ENCODE measurements around the gene AMOTL2.

AMOTL2 gene

DNA sequence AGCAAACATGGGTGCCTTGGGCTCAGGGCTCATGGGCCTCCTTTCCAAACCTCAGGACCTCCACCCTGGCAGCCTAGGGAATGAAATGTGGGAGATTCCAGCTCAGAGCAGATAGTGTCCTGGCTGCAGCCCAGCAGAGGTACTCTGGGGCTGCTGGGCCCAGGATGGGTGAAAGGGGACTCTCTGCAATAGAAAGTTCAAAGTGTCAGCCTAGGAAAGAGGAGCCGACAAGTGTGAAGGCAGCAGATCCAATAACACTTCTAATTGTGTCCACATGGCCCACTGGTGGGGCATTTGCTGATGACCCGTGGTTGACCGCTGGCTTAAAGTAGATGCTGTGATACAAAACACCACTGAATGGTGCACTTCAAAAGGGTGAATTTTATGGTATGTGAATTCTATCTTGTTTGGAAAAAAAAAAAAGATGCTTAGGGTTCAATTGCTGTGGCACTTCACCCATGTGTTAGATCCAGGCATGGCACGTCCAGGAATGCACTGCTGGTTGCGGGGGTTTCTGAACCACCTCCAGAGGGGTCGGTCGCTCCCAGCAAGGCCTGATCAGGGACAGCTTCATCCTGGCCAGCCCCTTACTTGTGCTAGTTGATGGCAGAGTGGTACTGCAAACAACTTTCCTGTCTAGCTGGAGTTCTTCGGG, 20.9 kb downstream of the AMOTL2 start:
- DNase-seq (ENCODE audit: low read depth) = no peak

DNA sequence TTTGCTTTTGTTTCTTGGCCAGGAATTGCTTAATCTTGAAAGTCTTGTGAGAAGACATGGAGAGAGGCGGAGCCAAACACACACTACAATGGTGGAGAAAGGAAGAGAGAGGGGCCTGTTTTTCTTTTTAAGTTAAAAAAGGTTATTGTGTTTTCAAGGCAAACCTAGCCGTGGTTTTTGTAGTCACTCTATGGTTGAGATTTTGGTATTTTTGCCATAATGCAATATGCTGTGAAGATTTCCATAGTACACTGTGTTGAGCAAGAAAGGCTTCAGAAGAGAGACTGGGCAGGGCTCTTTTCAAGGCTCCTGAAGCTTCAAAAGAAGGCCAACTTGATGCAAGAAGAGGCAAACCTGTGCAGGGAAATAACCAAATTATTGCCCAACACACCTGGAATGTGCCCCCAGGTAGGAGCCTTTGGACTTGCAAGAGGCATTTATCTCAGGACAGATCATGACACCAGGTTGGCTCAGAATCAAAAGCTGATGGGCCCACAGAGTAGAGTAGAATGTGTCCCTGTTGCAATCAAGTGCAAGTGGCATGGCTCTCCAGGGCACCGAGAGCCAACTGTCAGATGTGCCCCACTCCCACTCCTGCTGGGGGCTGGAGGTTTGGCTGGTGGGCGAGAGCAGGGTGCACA, 22.1 kb downstream of the AMOTL2 start:
- DNase-seq (ENCODE audit: low read depth) = no peak

DNA sequence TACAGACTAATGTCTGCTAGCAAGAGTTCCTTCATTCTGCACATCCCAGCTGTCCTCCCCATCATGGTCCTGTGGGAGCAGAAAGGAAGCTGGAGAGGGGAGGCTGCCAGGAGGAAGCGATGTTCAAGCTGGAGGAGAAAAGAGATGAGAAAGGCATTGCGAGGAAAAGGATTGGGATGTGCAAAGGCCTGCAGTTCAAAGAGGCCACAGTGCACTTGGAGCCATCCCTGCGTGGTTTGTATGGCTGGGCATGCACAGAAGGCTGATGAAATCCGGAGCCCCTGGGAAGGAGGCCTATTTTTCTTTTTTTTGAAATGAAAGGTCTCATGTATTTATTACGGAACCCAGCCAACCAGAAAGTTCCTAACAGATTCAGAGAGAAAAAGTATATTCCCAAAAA, 22.8 kb downstream of the AMOTL2 start:
- no peak for DNase-seq (ENCODE audit: low read depth)

DNA sequence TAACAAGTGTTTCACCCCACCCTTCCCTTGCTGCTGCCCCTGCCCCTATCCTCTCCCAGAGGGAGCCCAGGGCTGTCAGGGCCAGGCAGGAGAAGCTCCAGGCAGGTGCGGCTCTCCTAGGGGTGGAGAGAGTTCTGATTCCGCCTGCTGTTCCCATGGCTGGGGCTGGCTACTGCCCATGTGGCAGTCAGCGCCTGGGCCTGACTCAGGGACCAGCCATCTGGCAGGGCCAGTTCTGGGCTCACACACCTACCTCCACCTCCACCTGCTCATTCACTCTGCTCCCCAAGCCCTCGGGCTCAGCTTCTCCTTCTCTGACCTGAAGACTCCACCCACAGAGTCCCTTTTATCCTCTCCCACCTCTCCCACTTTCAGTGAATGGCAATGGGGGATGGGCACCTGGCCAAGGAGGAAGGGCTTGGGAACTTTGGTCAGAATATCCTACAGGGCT, 23.4 kb downstream of the AMOTL2 start:
- DNase-seq (ENCODE audit: low read depth) = no peak

DNA sequence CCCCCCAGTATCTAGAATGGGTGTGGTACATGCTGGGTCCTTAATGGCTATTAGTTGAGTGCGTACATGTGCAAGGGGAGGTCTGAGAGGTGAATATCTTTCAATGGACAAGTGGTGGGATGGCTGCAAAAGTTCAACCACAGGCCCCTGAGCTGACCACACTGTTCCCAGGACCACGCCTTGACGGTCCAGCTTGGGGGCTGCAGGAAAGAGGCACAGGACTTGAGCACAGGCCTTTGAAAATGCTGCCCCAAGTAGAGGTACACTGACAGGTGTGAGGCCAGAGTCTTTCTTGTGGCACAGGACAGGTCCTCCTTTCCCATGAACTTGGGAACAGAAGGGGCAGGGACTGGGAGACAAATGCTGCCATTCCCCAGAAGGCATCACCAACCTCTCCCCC, 24.0 kb downstream of the AMOTL2 start:
- DNase-seq (ENCODE audit: low read depth) = no peak

DNA sequence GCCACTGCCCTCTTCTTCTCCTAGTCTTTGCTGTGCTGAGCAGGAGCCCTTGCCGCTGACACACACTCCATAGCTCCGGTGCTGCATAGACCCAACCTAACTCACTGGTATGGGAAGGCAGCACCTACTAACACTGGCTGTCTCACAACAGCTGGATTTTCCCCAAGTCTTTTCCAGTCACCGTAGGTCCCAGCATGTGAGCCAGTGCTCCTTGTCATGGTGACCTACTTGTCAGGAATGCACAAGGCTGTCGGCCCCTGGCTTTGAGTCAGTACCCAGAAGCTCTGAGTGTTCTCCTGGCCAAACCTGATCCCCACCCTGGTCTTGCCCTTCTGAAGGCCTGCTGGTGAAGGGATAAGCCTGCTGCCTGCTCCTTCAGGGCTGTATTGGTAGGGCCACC, 25.7 kb downstream of the AMOTL2 start:
- DNase-seq (ENCODE audit: low read depth) = no peak

DNA sequence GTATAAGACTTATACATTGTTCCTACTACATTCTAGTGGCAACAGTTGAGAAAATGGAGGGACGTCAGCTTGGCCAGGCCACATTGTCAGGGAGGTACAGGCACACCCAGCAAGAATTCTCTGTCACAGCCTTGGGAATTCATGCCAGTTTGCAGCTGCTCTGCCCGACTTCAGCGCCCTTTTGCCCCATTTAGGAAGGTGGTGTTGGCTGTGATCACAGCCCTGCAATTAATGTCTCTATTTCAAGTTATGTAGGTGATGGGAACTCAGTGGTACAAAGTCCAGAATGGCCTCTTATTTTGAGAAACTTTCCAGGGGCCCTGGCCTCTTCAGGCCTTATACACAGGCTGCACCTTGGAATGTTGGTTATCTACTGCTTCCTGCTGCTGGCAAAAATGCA, 26.7 kb downstream of the AMOTL2 start:
- no peak for DNase-seq (ENCODE audit: low read depth)

DNA sequence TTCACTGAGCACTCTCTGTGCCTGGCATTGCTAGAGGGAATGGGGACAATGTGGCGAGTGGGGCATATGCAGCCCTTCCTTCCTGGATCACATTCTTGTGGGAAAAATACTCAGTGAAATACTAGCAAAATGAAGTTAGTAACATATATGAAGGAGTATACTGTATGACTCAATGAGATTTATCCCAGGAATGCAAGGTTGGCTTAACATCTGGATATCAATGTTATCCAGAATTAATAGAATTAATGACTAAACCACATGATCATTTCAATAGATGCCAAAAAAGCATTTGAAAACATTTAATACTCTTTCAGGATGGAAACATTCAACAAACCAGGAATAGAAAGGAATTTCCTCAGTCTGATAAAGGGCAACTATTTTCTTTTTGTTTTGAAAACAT, 27.5 kb downstream of the AMOTL2 start:
- DNase-seq (ENCODE audit: low read depth) = no peak

DNA sequence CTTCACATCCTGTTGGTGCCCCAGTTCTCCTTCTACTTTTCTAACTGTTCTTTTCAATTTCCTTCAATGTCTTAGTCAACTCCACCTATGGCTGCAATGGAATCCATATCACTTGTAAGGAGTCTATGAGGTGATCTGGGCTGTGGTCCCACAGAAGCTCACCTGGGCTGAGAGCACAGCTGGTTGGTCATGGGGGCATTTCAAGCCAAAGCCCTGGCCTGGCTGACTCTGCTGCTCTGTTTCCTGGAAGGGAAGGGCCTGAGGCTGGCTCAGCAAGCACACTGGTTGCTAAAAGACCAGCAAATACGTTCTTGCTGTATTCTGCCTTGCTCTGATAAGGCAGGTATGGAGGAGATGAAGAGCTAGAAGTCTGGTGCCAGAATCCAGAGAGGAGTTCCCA, 29.0 kb downstream of the AMOTL2 start:
- DNase-seq (ENCODE audit: low read depth) = no peak

DNA sequence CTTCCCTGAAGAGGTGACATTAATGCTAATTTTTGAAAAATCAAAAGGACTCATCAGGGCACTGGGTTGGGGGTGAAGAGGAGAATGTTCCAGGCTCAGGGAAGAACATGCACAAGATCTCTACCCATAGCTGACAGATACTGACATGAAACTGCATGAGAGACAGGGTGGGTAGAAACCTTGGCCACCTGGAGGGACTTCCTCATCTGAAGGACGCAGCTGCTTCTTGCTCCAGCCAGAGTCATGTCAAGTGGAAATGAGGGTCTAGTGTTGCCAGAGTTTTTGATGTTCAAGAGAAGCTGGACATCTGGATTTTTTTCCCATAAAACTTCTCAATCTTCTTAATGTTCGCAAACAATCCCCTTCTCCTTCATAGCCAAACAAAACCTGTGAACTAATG, 29.7 kb downstream of the AMOTL2 start:
- no peak for DNase-seq (ENCODE audit: low read depth)

DNA sequence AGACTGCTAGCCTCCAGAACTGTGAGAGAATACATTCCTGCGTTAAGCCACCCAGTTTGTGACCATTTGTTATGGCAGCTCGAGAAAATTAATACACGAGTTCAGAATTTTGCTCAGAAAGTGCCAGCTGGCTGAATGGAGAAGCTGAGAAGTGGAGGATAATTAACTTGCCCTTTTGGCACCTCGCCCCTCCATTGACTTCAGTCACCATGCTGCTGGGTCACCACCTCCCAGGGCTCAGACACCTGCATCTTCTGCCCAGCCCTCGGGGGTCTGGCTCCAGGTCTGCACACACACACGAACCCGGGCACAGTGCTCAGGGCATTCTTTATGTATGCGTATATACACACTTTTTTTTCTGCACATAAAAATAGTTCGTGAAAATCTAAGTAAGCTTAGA, 32.0 kb downstream of the AMOTL2 start:
- DNase-seq (ENCODE audit: low read depth) = no peak

DNA sequence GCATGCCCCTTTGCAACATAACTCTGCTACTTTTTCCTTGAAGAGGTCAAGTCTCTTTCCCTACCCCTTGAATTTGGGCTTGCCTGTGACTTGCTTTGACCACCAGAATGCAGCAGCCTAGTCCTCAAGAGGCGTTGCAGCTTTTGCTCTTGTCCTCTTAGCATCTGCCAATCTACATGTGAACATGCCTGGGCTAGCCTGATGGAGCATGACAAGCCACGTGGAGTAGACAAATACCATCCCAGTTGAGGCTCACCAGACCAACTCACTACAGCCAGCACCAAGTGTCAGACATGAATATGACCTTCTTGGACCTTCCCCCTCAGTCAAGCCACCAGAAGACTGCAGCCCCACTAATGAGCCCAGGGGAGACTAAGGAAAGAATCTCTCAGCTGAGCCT, 32.9 kb downstream of the AMOTL2 start:
- no peak for DNase-seq (ENCODE audit: low read depth)

DNA sequence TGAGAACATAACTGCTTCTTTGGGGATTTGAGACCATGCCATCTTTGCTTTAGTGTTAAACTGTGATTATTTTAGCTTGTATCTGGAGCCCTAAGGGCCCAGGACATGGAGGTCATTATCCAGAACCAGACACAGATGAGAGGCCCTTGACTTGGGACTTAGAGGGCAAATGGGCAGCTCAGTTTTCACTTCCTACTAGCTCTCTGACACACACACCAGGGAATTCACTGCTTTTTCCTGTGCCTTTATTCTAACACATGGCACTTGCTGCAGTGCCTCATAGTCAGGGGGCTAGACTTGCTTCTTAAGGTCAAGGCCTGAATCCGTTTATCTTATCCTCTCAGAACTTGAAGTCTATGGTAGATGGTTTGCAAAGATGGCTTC, 33.3 kb downstream of the AMOTL2 start:
- DNase-seq (ENCODE audit: low read depth) = no peak

DNA sequence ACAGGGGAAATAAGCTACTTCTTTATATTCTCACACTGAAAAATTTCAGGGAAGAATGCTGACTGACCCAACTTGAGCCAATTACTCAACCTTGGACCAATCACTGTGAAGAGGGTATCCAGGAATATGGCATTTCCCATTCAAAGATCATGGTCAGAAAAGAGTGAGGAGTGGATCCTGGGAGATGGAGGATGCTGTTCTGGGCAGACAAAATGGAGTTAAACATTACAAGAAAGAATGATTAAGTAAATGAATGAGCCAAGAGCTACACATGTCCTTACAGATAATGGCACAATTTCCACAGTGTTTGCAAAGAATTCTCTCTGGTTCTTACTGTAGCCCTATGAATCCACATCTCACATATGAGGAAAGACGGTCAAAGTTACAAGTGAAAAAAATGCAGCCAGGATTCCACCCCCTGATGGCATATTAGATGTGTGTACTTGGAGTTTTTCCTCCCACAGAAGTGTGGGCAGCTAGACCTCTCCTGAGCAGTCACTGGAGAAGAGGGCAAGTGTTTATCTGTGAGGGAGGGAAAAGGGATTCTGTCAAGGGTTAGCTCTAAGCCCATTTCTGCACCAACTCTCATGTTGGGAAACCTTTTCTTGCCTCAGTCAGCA, 33.8 kb downstream of the AMOTL2 start:
- no peak for DNase-seq (ENCODE audit: low read depth)

DNA sequence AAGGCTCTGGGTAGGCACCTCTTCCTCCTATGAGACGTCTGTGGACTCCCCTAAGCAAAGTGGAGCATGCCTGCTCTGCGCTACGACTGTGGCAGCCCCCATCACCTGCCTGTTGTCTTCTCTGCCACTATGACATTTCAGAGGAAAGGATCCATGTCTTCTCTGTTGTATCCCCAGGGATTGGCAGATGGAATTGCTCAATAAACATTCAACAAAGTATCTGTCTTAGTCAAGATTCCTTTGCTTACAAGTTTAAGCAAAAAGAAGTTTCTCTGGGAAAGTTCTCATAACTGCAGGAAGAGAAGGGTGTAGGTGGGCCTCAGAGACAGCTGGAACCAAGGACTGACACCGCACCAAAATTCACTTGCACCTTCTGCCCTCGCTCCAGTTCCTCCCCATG, 34.3 kb downstream of the AMOTL2 start:
- DNase-seq (ENCODE audit: low read depth) = no peak

DNA sequence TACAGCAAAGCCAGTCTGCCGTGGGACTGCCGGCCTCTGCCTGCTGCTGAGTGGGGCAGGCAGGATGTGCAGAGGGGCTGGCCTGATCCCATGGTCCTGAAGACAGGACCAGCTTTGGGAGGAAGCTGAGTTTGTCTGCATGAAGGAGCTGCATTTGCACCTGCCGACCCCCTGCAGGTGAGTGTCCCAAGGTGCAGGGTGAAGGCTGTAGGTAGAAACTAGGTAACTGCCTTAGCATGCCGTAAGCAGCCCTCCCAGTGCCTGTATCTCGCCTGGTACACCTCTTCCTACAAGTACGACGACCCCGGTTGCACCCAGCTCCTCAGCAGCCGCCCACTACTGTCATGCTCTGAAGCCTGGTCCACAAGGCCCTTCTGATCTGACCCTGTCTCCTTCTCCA, 34.9 kb downstream of the AMOTL2 start:
- no peak for DNase-seq (ENCODE audit: low read depth)

DNA sequence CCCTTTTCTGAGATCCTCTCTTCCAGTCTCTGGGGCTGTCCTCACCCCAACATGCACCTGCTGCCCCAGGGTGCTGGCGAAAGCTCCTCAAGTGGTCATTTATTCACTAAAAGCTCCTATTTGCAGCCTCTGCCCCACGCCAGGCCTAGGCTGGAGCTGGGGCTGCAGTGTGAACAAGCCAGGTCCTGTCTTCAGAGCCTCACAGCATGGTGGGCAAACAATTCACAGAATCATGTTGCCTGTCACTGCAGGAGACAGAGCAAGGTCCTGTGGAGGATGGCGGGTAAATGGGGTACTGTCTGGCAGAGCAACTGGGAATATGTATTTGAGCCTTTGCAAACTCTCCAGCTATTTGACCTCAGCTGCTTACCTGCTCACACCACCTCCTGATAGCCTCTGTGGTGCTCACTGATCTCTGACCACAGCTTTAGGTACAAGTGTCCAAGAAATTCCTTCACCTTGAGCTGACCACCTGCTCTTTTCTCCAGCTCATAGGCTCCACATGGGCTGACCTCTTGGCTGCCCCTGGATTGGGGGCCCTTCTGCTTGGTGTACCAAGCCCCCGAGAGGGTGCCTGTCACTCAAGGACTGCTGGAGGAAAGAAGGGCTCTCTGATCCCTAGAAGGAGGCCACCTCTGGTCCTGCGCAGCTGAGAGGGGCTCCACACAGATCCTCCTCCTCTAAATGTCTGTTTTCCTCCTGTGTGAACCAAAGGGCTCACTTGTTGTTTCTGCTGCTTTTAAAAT, 35.6 kb downstream of the AMOTL2 start:
- no peak for DNase-seq (ENCODE audit: low read depth)

DNA sequence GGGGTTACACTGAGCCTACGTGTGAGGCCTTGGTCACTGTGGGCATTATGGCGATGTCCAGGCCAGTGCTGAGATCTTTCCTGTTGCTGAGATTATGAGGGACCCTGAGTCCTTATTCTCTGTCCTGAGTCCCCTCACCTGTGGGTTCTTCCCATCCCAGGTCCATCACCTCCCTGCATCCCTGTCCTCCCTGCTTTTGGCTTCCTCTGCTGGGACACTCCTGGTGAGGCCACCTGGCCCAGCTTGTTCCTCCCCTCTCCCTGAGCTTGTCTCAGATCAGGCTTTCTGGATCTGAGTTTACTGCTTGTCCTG, 36.1 kb downstream of the AMOTL2 start:
- no peak for DNase-seq (ENCODE audit: low read depth)

DNA sequence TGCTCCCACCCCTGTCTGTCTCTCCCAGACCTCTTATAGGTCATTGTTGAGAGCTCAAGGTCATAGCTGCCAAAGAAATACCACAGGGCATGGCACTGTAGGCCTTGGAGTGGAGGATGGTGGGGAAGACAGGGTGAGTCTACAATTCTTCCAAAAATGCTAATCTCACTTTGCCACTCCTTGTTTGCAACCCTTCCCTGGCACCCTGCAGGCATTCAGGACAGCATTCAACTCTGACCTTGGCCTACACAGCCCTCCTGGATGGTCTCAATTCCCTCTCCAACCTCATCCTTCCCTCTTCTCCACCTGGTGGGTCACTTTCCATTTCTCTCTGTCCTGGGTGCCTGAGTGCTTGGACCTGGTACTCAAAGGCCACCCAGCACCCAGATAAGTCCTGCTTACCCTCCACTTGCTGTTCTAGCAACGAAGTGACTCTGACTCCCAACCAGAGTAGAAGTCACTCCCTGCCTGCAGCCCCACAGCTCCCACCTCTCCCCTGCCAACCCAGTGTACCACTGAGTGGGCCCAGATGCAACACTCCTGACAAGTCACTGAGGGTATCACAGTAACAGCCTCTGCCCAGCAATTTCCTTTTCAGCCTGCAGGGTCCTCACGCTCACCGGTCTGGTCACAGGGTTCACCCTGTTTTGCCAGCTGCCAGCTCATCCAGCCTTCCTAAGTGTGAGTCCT, 36.6 kb downstream of the AMOTL2 start:
- DNase-seq (ENCODE audit: low read depth) = no peak

DNA sequence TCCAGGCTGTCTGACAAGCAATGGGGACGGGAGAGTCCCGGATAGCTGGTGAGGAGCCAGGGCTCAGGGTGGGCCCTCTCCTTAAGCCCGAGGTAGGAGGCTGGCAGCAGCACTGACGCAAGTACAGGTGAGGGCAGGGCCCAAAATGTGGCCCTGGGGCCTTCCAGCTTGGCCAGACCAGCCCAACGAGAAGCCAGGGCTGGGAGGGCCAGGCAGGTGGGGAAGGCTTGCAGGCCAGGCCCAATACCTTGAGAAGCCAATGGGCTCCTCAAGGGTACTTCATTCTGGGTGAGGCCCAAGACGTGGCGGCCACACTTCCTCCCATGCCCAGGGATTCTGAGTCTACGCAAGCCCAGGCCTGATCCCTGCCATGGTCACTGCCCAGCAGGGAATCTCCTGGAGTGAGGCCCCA, 37.2 kb downstream of the AMOTL2 start:
- DNase-seq (ENCODE audit: low read depth) = no peak

DNA sequence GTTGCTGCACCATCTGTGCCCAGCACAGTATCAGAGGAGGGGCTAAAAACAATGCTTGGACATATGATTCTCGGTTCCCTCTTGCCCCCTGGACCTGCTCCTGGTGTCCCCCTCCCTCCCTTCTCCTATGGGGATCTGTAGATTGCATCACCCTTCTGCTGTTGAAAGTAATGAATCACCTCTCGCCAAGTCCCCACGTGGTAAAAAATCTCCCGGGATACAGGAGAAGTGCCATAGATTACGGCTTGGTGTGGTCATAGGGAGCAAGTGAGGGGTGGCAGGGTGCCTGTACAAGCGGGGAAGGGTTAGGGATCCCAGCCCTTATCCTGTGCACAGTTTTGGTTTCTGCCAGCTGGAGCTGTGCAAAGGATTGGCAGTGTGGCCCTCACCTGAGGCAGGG, 37.7 kb downstream of the AMOTL2 start:
- no peak for DNase-seq (ENCODE audit: low read depth)

DNA sequence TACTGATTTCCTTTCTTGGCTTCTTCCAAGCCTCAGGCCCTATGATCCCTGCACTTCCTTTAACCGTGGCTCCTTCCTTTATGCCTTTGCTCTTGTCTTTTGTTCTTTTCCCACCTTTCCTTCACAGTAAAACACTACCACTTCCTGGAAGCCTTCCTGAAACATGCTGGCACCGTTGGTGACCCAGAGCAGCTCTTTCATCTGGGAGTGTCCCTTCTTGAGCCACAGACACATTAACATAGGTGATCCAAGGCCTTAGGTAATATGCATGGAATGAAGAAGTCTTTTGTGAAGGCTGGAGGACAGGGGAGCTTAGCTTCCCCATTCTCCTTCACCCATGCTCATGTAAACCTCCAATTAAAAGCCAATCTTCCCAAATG, 39.4 kb downstream of the AMOTL2 start:
- DNase-seq (ENCODE audit: low read depth) = no peak
